Airway epithelial cell (primary cell): ENCODE data around the gene PRIM1. TPM values are rescaled to one million over a fixed set of nuclear protein-coding genes. Genes with fewer than 3 reads are reported as not detected.

Experiments used
- total RNA-seq: library from RNA; depleted of rRNA; stranded (reverse); fragments of >200 nt; gene quantifications from 2 replicates; pipeline ENCODE4 v1.2.3, GENCODE V29; 2015

PRIM1 gene
- total RNA-seq = 18.3 and 21.9 TPM in 2 replicates

GRCh38 chr12:56751712-56752598 lies at the start of gene PRIM1:
PRIM1 (minus strand) TSS chr12:56752323; CDS start chr12:56752298, 25 bp downstream.

GRCh38 chr12:56724972-56725722 lies 27.0 kb downstream of the PRIM1 start, which contains the start of gene NACA:
NACA (minus strand) TSS chr12:56725299; CDS start chr12:56724521, 778 bp downstream.

GRCh38 chr12:56688129-56688845 lies 63.8 kb downstream of the PRIM1 start, which contains the start of gene PTGES3:
PTGES3 (minus strand) TSS chr12:56688284; CDS start chr12:56687999, 285 bp downstream.

Other genes starting within 250 kb of the PRIM1 start
- gene RBMS2, start 230.5 kb downstream of the PRIM1 start, total RNA-seq = 12.9 and 21.6 TPM in 2 replicates
- 26.1 and 42.3 TPM in 2 replicates for gene BAZ2A, start 122.0 kb downstream of the PRIM1 start, total RNA-seq
- gene ATP5F1B, start 106.3 kb downstream of the PRIM1 start, total RNA-seq = 634 and 662 TPM in 2 replicates
- 84.1 and 139 TPM in 2 replicates for gene PTGES3, start 64.0 kb downstream of the PRIM1 start, total RNA-seq
- 1,159 and 1,186 TPM in 2 replicates for gene NACA, start 27.0 kb downstream of the PRIM1 start, total RNA-seq
- gene HSD17B6, start 11.0 kb upstream of the PRIM1 start, total RNA-seq = 0.35 and 0.65 TPM in 2 replicates
- 4.5 and 5.1 TPM in 2 replicates for gene SDR9C7, start 182.1 kb upstream of the PRIM1 start, total RNA-seq
- gene RDH16, start 205.3 kb upstream of the PRIM1 start, total RNA-seq = 0.28 and 0.49 TPM in 2 replicates